Effector memory CD4-positive, alpha-beta T cell (primary cell): Measurements from ENCODE around the gene CREB3L2.

Source experiments
- DNase-seq, 3 donors: peaks; one replicate each; pipeline ENCODE4 v3.0.0-alpha.2; 2020
- H3K27ac ChIP-seq: 2 replicates; pipeline ENCODE4 v1.7.0; 2013; ENCODE audit warnings: mild to moderate bottlenecking, low read length, moderate library complexity; ENCODE audit not compliant: insufficient read depth, poor library complexity, severe bottlenecking
- H3K27me3 ChIP-seq: replicated peaks from 2 replicates; pipeline ENCODE4 v1.7.0; 2013; ENCODE audit warnings: mild to moderate bottlenecking, low read length; ENCODE audit not compliant: insufficient read depth, control insufficient read depth, poor library complexity, severe bottlenecking
- H3K36me3 ChIP-seq: 2 replicates; pipeline ENCODE4 v1.7.0; 2013; ENCODE audit warnings: mild to moderate bottlenecking, low read length, moderate library complexity; ENCODE audit not compliant: control insufficient read depth, insufficient read depth
- H3K4me1 ChIP-seq: 2 replicates; pipeline ENCODE4 v1.7.0; 2013; ENCODE audit warnings: low read length, mild to moderate bottlenecking; ENCODE audit not compliant: control insufficient read depth, insufficient read depth, poor library complexity, severe bottlenecking
- H3K4me3 ChIP-seq: 2 replicates; pipeline ENCODE4 v1.7.0; 2013; ENCODE audit warnings: low read length, low read depth, mild to moderate bottlenecking; ENCODE audit not compliant: insufficient read depth, poor library complexity, severe bottlenecking
- H3K9me3 ChIP-seq: 2 replicates; pipeline ENCODE4 v1.7.0; 2013; ENCODE audit warnings: mild to moderate bottlenecking, low read length, moderate library complexity; ENCODE audit not compliant: control insufficient read depth

CREB3L2 gene

DNA sequence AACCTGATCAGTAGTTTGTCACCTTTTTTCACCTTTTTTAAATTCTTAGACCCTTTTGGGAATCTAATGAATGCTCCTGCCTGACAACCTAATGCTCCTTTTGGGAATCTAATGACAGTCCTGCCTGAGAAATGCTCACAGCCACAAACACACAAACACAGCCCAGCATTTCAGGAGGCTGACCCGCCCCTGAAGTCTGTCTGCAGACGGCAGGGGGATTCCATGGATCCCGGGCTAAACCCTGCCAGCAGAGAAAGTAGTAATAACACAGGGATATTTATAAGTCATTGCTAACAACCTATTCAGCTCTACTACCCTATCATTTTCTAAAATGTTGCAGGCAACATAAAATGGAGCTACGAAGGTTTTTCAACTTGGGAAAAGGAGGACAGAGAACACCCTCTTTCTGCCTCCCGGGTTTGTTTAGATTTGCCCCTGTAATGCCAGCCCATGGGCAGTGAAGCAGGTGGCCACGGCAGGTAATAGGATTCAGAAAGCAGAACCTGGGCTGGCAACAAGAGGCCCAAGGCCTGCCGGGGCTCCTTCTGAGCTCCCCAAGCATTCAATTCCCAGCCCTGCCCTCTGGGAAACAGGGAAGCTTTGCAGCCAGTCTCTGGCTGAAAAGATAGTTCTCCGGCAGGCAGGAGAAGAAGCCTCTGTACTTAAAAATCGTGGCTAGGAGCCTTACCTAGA lies 65.2 kb downstream of the CREB3L2 start:
- H3K27ac ChIP-seq = no peak overlapping the region
- no peak overlapping the region for H3K4me3 ChIP-seq
- H3K27me3 ChIP-seq = no peaks in the 10 kb centered on the region
- no peak for DNase-seq
- H3K4me1 ChIP-seq = peaks cover 21% of the 10 kb centered on the region
- no peaks in the 10 kb centered on the region for H3K9me3 ChIP-seq
- H3K36me3 ChIP-seq = no peaks in the 10 kb centered on the region

DNA sequence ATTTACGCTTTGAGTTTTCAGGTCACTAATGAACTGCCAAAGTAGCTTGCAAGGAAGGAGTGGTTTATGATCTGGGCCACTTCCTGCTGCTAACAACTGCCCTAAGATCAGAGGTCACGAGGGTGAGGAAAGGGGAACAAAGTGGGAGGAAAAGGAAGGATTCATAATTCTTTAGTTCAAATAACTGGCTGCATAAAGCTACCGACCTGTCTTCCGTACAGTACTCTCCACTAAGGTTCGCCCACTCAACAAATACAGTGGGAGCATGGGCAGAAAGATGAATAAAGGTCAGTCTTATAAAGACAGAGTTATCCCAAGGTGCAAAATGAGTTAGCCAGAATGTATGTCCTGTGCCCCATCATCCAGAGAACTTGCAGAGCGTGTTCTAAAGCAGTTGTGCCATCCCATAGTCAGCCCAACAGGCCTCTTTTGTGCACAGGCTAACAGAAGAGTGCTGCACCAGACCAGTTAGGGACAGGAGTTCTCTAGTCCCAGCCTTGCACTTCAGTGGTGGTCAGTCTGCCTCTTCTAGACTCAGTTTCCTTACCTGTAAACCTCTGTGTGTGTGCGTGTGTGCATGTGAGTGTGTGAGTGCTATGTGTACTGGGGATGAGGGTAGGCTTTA lies 65.9 kb downstream of the CREB3L2 start:
- peak in 2 of 3 donors; percentile 2 to 17 for DNase-seq
- H3K4me1 ChIP-seq = peaks cover 21% of the 10 kb centered on the region
- H3K27me3 ChIP-seq = no peaks in the 10 kb centered on the region
- peak overlapping the region; percentile 44 for H3K4me3 ChIP-seq
- H3K9me3 ChIP-seq = no peaks in the 10 kb centered on the region
- no peaks in the 10 kb centered on the region for H3K36me3 ChIP-seq
- peak overlapping the region; percentile 62 for H3K27ac ChIP-seq

DNA sequence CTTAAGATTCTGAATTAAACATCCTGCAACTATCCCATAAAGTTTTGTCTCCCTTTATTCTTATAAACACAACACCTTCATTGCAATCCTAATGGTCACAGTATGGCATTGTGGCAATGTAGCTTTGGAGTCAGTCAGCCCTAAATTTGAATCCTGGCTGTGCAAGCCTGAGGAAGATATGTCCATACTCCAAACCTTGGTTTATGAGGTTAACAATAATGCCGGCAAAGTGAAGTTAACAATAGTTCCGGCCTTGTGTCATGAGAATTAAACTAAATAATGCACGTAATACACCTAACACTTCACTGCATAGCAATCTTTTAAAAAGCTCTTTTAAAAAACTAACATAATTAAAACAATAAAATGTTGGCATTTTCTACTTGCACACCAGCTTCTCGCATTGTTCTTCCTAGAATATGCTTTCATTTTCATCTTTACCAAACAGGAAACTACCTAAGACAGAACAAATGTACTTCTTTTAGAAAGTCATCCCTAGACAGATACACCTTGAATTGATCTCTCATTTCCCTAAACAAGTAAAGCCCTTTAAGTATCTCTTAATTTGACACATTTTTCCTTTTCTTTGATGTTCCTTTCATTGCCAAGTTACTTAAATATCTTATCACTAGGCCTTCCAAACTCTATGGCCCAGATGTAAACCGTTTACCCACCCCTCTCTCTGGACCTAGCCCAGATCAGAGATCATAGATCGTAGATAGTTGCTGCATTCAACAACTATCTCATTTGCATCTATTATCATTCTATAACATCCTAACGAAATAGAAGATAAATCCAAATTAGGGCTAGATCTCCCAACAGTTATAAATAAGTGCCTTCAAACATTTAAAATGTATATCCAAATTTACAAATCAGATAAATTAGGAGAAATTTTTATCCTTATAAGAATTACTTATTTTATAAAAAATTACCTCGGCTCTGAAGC lies 66.7 kb downstream of the CREB3L2 start:
- Histone ChIP-seq H3K27me3 (no peaks in the 10 kb centered on the region), H3K4me1 (peaks cover 21% of the 10 kb centered on the region), H3K27ac (peak overlapping the region; percentile 62), H3K9me3 (no peaks in the 10 kb centered on the region), H3K36me3 (no peaks in the 10 kb centered on the region), H3K4me3 (peak overlapping the region; percentile 44)
- DNase-seq = no peak

DNA sequence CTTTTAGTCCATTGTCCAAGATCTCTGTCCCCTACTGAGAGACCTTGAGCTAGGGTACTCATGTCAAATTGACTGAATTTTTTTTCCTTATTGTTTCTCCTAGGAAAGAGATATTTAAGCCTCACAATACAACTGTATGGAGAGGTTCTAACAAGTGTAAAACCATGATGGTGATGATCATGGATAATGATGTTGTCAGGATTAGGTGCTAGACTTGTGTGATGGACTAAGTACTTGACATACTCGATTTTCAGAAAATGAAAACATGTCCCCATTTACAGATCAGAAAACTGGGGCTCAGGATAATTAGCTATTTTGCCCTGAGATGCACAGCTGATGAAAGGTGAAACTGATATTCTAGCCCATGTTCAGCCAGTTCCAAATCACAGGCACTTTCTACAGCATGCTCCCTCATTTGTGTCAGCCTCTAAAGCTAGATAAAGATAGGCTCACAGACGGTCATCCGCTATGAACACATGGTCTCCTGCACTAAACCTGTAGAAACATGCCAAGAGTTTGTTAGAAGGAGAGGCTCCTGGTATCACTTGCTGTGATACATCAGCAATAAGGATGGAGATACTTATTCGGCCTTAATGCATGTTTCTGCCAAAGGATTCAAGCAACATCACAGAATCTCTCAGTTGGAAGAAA lies 67.6 kb downstream of the CREB3L2 start:
- no peaks in the 10 kb centered on the region for H3K27me3 ChIP-seq
- no peaks in the 10 kb centered on the region for H3K36me3 ChIP-seq
- DNase-seq = no peak
- peak overlapping the region; percentile 44 for H3K4me3 ChIP-seq
- H3K9me3 ChIP-seq = no peaks in the 10 kb centered on the region
- H3K4me1 ChIP-seq = peaks cover 21% of the 10 kb centered on the region
- peak overlapping the region; percentile 62 for H3K27ac ChIP-seq

GRCh38 chr7:137933270-137934017 lies 68.4 kb downstream of the CREB3L2 start:
- H3K36me3 ChIP-seq = no peaks in the 10 kb centered on the region
- H3K4me3 ChIP-seq = no peak overlapping the region
- H3K9me3 ChIP-seq = no peaks in the 10 kb centered on the region
- peaks cover 21% of the 10 kb centered on the region for H3K4me1 ChIP-seq
- H3K27me3 ChIP-seq = no peaks in the 10 kb centered on the region
- H3K27ac ChIP-seq = peak overlapping the region; percentile 62
- no peak for DNase-seq

- Histone ChIP-seq H3K27me3 (no peaks in the 10 kb centered on the region), H3K4me1 (peaks cover 21% of the 10 kb centered on the region), H3K27ac (no peak overlapping the region), H3K4me3 (no peak overlapping the region), H3K9me3 (no peaks in the 10 kb centered on the region), H3K36me3 (peaks cover 1% of the 10 kb centered on the region)
- no peak for DNase-seq
Measured at GRCh38 chr7:137932881-137933269, 69.0 kb downstream of the CREB3L2 start.

DNA sequence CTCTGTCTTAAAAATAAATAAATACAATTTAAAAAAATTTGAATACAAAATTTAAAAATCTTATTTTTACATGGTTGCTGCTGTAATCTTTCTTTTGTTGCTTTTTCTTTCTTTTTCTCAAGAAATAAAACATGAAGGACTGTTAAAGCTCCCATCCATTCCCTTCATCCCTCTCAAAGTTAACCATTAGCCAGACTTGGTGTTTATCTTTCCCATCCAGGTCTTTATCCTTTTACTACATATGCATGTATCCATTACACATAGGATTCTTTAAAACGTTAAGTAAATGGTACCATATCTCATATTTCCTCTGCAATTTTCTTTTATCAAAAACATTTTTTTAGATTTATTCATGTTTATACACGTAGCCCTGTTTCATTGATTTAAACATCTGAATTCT lies 70.1 kb downstream of the CREB3L2 start:
- Histone ChIP-seq H3K9me3 (no peaks in the 10 kb centered on the region), H3K36me3 (peaks cover 11% of the 10 kb centered on the region), H3K4me3 (no peak overlapping the region), H3K27me3 (no peaks in the 10 kb centered on the region), H3K27ac (no peak overlapping the region), H3K4me1 (peaks cover 21% of the 10 kb centered on the region)
- DNase-seq = no peak

DNA sequence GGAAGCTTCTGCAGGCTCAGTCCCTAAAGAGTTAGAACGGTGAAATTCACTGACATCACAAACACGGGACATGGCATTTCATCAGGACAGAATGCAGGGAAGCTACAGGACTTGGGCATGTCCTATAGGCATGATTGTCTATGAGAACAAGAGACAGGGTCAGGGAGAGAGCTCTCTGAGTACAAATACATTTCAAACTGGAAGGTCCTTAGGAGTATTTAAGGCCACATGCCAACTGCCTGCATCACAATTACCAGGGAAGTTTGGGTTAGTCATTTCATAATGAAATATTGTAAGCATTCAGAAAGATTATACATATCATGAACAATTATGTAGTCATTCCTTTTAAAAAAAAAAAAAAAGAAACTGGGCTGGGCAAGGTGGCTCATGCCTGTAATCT lies 71.3 kb downstream of the CREB3L2 start:
- peaks cover 17% of the 10 kb centered on the region for H3K36me3 ChIP-seq
- no peak overlapping the region for H3K4me3 ChIP-seq
- H3K27me3 ChIP-seq = no peaks in the 10 kb centered on the region
- H3K4me1 ChIP-seq = peaks cover 15% of the 10 kb centered on the region
- DNase-seq = no peak
- no peak overlapping the region for H3K27ac ChIP-seq
- no peaks in the 10 kb centered on the region for H3K9me3 ChIP-seq

DNA sequence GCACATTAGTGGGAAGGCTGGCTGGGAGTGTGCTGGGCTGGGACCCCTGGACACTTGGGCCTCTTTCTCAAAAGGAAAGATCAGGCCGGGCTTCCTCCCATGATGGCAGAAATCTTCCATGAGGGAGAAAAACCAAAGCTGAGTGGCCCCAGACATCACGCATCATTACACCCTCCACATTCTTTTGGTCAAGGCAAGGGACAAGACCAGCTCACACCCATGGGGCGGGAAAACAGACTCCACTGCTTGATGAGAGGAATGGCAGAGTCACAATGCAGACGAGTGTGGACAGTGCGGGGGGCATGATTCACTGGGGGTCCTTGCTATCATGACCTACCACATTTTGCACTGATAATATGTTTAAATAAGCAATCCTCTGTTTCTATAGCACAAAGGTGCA lies 73.3 kb downstream of the CREB3L2 start:
- Histone ChIP-seq H3K27ac (no peak overlapping the region), H3K4me1 (peaks cover 4% of the 10 kb centered on the region), H3K4me3 (no peak overlapping the region), H3K9me3 (no peaks in the 10 kb centered on the region), H3K36me3 (peaks cover 17% of the 10 kb centered on the region), H3K27me3 (no peaks in the 10 kb centered on the region)
- DNase-seq = no peak
